HG02884 (cell line): ENCODE data around the gene RPL37A.

Source experiments
- ATAC-seq: cut with Tn5 transposase; IDR thresholded peaks from one replicate; pipeline ENCODE4 v1.9.1; 2021; ENCODE audit warnings: mild to moderate bottlenecking, moderate library complexity; ENCODE audit not compliant: unreplicated experiment

RPL37A gene

DNA sequence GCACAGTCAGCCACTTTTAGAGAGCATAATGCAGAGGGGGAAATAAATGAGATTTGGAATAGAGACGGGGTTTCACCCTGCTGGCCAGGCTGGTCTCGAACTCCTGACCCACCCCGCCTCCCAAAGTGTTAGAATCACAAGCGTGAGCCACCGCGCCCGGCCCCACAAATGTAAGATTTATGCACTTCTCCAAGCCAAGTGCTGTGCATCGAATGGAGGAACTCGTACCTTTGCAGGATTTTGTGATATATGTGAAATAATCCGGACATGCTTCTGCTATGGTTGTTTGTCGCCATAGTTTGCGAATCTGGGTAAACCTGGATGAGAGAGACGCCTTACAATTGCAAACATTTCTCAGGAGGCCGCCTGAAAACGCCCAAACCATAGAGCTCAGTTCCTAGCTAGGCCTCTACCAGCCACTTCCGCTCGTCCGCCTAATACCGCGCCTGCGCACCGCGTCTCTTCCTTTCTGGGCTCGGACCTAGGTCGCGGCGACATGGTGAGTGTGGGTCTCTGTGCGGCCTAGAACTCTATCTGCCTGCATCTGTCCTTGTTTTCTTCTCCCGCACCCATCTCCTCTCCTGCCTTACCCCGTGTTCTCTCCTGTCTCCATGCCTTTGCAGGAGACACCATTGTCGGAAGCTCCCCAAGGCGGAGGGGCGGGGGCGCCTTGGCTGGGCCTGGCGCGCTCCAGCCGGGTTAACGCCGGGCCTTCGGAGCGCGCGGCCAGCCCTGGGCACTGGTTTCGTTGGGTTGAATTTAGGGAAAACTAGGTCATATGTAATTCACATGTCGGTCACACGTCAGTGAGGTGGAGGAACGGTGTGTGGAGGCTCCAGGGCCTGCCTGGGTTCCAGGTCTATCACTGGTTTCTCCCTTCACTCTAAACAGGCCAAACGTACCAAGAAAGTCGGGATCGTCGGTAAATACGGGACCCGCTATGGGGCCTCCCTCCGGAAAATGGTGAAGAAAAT is at the start of gene RPL37A:
Gene RPL37A, plus strand, starts transcription at position 466 of the 974 bp plus-strand sequence. Its CDS starts 31 bp downstream, at position 497.
- peak; percentile 79 for ATAC-seq

DNA sequence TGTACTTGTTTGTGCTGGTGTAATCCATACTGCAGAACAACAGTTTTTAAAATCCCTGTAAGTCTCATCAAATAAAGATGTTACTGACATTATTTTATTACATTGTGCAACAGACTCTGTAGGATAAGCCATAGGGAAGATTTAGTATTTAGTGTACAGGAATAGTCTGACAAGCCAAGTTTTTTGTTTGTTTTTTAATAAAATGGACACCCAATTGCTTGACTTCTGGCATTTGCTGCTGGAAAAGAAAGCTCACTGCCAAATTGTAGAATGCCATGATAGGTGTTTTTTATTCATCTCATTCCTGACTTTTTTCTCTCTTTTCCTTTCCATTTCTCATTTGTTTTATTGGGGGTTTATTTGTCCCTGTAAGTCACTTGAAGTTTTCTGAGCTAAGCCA is 48.3 kb upstream of the RPL37A start:
- ATAC-seq, result no peak

DNA sequence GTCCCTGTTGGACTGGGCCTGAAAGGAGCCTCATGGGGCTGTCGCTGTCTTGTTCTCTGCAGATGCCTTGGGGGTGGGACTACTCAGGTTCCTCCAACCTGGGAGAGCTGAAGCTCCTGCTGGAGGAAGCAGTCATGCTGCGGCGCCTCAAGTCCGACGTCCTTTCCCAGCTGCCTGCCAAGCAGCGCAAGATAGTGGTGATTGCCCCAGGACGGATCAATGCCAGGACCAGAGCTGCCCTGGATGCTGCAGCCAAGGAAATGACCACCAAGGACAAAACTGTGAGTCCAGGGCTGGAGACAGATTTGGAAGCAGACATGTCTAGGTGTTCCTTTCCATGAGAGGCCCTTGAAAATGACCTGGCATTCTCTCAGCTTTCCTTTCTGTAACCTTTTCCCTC is 47.9 kb upstream of the RPL37A start:
- ATAC-seq, result no peak

DNA sequence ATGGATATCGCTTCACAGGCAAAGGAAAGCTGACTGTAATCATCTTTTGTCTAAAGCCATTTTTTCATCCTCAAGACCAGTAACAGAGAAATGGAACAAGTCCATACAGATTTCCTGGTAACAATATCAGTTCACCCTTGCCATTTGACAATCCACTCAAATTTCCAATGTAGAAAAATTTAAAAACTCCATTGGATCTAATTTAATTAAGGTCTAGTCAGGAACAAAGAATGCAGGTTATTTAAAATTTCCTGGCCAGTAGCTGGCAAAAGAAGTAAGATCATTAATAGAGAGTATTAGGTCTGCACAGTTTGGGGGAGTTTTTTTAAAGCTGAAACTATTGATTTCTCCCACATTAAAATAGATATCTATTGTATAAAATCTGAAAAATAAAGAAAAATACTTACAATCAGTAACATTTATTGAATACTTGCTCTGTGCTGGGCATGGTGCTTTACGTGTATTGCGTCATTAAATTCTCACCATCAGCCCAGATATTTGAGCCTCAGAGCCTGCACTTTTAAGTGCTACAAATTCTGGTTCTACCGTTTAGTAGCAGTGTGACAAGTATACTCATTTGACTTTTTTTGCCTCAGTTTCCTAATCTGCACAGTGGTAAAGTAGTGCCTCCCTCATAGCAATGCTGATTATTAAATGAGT is 44.6 kb upstream of the RPL37A start:
- ATAC-seq, result no peak

DNA sequence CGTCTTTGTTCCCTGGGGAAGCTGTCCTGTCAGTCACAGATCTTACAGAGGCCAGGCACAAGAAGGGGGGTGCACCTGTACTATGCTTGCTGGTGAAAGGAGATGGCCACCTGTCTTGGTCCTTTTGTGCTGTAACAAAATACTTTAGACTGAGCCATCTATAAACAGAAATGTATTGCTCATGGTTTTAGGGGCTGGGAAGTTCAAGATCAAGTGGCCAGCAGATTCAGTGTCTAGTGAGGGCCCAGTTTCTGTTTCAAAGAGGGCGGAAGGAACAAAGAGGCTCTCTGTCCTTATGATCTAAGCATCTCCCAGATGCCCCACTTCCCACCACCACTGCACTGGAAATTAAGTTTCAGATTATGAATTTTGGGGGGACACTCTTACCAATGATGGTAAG is 35.5 kb upstream of the RPL37A start:
- ATAC-seq, result no peak

DNA sequence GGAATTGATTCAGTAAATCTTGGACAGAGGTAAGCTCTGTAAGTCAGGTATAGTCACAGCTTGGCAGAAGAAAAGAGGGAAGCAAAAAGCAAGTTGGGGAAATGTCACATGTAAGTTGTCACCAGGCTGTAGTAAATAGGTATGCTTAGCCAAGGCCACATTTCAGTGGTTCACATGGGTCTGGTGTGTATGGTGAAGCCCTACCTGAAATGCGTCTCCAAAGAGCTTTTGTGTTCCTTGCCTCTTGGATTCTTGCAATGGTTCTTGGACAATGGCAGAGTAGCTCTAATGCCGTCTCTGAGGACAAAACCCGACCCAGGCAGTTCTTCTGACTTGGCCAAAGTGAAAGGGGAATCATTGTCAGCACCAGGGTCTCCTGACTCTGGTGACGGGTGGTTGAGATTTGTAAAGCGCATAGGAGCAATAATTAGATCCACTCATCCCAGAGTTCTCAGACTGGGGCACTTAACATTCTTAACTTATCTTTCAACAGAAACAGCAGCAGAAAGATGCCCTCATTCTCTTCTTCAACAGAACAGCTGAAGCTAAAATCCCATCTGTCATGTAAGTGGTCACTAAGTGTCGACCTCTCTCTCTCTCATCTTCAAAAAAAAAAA is 34.4 kb upstream of the RPL37A start:
- no peak for ATAC-seq

DNA sequence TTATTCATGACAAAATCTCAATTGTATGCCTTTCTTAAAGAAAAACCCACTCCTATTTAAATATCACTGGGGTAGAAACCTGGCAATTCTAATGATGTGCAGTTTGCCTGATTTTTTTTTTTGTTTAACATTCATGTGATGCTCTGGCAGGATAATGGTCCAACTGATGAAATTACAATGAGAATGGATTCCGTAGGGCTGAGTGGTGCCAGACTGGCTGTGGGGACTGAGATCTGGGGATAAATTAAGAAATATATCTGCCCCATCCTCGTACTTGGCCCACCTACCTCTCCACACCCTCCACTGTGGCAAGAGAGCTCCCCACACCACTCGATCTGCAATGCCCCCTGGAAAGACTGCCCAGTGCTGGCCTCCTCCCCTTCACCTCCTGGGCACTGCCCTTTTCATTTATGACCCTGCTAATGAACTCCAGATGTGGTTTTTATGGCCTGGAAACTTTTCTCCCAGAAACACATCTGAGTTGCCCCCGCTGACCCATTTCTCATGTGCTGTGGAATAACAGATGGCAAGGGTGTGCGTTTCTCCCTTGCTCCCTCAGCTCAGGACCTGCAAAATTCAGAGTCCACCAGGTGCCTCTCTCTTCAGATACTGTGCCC is 33.0 kb upstream of the RPL37A start:
- ATAC-seq, result no peak

DNA sequence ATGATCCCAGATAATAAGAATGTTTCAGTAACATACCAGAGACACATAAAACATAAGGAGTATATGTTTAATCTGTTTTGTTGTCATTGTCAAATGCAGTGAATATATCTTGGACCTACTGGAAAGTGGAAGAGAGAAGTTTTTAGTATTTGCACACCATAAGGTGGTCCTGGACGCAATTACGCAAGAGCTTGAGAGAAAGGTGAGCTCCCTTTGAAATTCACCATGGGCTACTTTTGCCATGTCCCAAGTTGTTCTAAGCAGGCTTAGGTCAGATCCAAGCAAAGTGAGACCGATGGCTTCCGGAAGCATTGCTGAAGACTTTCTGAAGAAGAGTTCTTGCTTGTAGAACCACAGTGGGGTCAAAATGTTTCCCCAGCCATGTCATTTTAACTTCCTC is 30.8 kb upstream of the RPL37A start:
- ATAC-seq, result no peak

DNA sequence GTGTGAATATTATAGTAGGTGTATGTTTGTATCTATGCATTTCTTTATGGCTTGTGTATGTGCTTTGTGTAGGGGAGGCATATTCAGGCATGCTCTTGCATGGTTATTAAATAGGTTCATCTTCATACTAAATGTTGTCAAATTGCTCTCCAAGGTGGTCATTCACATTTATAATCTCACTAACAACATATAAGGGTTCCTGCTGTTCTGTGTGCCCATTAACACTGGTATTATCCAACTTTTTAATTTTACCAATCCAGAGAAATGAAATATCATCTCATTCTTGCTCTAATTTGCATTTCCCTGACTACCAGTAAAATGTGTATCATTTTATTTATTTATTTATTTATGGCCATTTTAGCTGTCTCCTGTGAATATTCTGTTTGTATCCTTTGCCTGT is 29.0 kb upstream of the RPL37A start:
- no peak for ATAC-seq

DNA sequence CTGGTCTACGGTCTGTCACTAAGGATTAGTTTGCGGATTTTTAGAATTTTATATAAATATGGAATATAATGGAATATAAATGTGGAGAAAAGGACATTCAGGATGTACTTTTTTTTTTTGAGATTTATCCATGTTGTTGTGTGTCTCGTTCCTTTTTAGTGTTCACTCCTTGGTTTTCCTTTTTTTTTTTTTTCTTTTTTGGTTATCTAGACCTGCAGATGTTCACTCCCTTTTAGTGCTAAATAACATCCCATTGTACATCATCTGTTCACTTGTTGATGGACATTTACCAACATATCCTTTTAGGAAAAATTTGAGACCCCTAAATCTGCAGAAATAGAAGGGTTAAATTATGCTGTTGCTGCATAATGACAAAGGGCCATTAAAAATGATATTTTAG is 25.5 kb upstream of the RPL37A start:
- no peak for ATAC-seq

DNA sequence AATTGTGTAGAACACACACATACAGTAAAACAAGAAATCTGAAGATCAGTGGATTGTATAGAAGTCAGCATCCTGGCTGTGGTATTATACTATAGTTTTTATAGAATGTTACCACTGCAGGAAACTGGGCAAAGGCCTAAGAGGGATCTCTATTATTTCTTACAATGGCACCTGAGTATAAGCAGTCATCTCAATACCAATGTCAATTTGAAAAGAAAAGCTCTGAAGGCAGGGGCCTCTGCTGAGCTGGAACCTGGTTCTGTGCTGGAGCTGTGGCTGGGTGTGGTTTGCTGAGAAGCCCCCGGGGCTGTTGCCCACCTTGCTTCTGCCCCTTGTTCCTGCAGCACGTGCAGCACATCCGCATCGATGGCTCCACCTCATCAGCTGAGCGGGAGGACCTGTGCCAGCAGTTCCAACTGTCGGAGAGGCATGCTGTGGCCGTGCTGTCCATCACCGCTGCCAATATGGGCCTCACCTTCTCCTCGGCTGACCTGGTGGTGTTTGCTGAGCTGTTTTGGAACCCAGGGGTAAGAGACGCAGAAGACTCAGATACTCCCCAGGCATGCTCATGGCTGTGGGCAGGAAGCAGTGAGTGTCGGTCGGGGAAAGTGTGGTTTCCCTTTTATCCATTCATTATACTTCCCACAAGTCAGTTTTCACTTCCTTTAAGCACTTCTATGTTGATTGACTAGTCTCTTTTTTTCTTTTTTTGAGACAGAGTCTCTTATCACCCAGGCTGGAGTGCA is 23.5 kb upstream of the RPL37A start:
- peak; percentile 79 for ATAC-seq

DNA sequence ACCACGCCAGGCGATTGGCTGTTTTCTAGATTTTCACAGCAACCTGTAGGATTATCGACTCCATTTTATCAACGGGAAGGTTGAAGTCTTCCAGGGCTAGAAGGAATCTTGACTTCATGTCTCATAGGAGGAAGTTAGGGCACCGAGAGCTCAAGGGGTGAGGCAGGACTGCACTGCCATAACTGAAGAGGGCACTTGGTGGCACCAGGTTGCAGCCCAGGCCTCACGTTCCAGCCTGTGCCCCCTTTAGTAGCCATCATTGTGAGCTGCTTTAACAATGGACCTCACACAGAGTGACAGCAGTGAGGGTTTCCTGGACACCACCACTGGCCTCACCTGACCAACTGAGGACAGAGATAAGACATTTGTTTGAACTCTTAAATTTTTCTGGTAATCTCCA is 22.9 kb upstream of the RPL37A start:
- no peak for ATAC-seq

DNA sequence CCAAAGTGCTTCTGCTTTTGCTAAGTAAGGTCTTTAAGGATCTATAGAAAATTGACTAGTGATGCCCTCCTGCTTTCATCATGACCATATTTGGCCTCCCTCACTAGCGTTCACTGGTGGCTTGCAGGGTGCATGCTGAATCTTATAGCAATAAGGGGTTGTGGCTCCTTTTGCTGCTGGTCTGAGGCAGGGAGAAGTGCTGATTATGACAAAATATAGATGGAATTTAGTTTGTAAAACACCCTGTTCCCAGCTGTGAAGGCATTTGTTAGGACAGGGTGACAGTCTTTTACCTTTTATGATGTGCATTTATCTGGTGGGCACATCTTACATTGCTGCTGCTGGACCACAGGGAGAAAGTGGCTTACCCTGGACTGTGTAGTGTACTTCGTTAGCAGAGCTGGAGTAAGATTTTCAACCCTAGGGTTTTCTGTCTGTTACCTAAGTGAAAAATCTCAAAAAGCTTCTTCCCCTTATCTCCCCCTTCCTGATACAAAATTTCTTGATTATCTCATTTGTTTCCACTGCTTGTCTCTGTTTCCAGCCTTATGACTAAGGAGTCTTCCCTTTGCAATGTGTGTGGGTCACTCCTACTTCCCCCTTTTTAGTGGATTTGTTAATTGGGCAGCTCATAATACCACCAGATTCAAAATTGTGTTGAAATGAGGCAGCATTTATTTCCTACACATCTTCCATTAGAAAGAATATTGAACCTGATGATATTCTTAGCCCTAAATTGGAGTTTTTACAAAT is 21.2 kb upstream of the RPL37A start:
- ATAC-seq, result no peak

DNA sequence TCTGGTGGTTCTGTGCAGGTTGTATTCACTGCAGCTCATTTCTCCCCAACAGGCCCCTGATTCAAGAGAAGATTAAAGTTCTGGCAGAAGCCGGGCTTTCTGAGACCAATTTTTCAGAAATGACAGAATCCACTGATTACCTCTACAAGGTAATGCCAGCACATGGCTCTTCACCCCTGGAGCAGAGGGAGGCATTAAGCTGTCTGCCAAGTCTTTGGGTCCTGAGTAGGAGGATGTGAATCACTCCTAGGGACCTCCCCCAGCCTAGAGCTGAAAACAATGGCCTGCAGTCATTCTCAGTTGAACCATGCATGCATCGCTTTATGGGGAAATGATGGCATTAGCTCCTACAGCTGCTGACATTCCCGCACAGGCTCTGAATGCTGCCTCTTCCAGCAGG is 20.5 kb upstream of the RPL37A start:
- no peak for ATAC-seq

DNA sequence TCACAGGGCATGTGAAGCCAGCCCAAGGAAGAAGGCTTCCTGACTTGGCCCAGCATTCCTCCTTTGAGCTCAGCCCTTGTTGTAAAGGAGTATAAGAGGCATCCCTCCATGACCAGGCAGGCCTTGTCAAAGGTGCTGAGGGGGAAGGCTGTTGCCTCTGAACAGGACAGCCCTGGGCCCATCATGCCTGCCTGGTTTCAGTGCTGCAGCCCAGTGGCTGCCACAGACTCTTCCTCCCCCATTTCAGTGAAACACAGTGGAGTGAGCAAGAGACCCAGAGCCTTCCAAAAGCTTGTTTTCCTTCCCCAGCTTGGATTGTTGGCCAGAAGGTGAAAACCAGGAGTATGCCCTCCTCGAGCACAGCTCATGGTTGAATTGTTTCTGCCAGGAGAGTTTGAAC is 19.9 kb upstream of the RPL37A start:
- no peak for ATAC-seq

DNA sequence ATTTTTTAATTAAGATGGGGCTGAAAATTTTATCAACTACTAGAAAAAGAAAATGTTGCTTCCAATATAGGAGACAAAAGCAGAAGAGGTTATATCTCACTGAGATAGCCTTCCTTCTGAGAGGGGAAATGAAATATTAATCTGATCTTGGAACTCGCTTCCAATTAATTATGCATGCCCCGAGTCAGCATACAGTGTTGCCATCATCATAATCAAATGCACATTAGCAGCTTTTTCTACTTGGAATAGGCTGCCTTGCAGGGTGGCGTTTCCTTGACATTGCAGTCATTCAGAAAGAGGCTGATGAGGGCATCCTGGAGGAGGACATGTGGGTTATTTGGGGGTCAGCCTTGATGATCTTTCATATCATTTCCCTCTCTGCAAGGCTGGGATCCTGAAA is 18.4 kb upstream of the RPL37A start:
- ATAC-seq, result no peak

DNA sequence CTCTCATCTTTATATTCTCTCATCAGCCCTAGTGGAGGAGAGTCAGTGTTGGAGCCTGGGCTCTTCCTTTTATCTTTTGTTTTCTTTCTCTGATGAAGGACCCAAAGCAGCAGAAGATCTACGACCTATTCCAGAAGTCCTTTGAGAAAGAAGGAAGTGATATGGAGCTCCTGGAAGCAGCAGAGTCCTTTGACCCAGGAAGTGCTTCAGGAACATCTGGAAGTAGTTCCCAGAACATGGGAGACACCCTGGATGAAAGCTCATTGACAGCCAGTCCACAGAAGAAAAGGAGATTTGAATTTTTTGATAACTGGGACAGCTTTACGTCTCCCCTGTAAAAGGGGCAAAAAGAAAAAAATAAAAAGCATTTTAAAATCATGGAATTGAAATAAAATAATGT is 16.0 kb upstream of the RPL37A start:
- ATAC-seq, result no peak

DNA sequence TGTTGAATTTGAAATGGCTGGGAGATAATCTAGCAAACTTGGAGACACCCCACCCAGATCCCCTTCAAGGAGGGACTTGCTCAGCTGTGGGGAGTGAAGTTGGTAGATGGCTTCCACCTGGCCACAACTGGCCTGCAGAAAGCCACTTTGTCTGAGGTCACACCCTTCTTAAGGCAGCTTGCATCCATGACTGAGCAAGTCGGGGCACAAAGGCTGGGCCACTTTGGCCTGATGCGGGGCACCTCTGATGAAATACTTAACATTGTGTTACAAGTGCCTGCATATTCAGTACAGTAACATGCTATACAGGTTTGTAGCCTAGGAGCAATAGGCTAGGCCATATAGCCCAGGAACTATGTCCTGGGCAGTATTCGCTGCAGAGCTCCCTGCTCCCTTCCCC is 13.4 kb upstream of the RPL37A start:
- ATAC-seq, result no peak

DNA sequence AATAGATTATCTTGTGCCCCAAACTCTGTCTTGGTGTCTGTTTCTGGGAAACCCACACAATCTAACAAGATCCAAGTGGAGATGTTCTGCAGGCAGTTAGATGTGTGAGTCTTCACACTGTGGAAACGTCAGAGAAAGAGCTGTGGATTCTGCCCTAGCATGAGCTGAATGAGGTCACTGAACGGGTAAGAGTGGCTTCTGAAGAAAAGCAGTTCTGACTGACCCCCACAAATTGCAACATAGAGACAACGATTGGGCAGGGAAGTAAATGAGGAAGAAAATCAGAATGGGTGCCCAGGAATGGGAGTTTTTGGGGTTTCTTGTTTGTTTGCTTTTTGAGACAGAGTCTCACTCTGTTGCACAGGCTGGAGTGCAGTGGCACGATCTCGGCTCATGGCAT is 12.9 kb upstream of the RPL37A start:
- ATAC-seq, result no peak

DNA sequence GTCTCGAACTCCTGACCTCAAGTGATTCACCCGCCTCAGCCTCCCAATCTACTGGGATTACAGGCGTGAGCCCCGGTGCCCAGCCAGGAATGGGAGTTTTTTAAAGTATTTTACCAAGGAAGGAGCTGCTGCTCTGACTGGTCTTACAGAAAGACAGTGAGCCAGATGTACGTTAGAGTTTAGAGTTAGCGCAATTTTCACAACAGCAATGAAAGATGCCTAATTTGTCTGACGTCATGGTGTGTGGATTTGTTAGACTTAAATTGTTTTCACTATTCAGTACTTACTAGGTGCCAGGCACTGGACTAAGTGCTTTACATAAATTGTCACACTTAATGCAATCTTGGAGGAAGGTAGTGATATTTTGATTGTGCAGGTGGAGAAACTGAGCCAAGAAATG is 12.4 kb upstream of the RPL37A start:
- no peak for ATAC-seq
